Ishikawa (cell line): ENCODE data around the gene HEATR3.

ENCODE experiments used
- CEBPB ChIP-seq: IDR thresholded peaks from 2 replicates; pipeline ENCODE4 v1.6.1; 2012
- CREB1 ChIP-seq: IDR thresholded peaks from 2 replicates; pipeline ENCODE4 v1.6.1; 2012; ENCODE audit warnings: low read depth
- EGR1 ChIP-seq: IDR thresholded peaks from 2 replicates; pipeline ENCODE4 v1.6.1; 2012
- EP300 ChIP-seq: IDR thresholded peaks from 2 replicates; pipeline ENCODE4 v1.6.1; 2012; ENCODE audit warnings: borderline replicate concordance
- FOXM1 ChIP-seq: IDR thresholded peaks from 2 replicates; pipeline ENCODE4 v1.6.1; 2012; ENCODE audit warnings: low read depth, borderline replicate concordance
- MAX ChIP-seq: IDR thresholded peaks from 2 replicates; pipeline ENCODE4 v1.6.1; 2012
- NFIC ChIP-seq: IDR thresholded peaks from 2 replicates; pipeline ENCODE4 v1.6.1; 2012
- RAD21 ChIP-seq: IDR thresholded peaks from 2 replicates; pipeline ENCODE4 v1.6.1; 2012; ENCODE audit warnings: low read depth
- REST ChIP-seq: IDR thresholded peaks from 2 replicates; pipeline ENCODE4 v1.6.1; 2012; ENCODE audit warnings: low read depth, mild to moderate bottlenecking
- TAF1 ChIP-seq: IDR thresholded peaks from 2 replicates; pipeline ENCODE4 v1.6.1; 2012; ENCODE audit warnings: low read depth, mild to moderate bottlenecking
- TCF12 ChIP-seq: IDR thresholded peaks from 2 replicates; pipeline ENCODE4 v1.6.1; 2012; ENCODE audit warnings: low read depth
- TEAD4 ChIP-seq: IDR thresholded peaks from 2 replicates; pipeline ENCODE4 v1.6.1; 2012
- YY1 ChIP-seq: IDR thresholded peaks from 2 replicates; pipeline ENCODE4 v1.6.1; 2012; ENCODE audit warnings: low read depth
- ZBTB7A ChIP-seq: IDR thresholded peaks from 2 replicates; pipeline ENCODE4 v1.6.1; 2012; ENCODE audit warnings: low read depth
- TF ChIP-seq, protein P1 (sequence below): IDR thresholded peaks from 2 replicates; pipeline ENCODE4 v1.6.1; 2012

Gene HEATR3, protein sequence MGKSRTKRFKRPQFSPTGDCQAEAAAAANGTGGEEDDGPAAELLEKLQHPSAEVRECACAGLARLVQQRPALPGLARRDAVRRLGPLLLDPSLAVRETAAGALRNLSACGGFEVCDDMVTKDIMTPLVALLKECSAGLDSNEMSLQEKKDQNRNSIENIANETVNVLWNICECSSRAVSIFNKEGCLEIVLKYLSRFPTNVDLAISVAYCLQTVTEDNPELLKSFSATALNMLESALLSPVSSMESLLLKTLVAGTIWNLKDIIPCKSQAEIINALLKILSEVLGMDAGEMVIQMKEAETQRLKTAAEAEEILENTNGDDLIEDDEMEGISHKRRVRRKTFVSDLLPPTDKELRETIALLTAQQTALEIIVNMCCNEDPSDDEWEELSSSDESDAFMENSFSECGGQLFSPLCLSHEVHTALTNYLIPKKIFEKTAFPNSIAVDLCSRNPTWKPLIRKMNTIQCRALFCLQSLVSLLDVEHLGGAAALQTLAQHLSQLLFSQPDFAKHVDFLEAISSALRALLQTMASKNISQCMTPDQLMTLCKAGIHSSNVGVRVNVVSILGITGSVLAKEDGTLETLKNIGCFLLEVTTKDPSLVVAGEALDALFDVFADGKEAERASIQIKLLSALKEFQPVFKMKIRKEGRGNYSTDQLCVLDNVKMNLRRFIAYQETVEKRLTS

GRCh38 chr16:50065624-50066481 lies at the start of gene HEATR3:
TSS of gene HEATR3 (plus strand) at chr16:50065970. CDS start at chr16:50066132, 162 bp downstream.
- peak; percentile 97 for TF ChIP-seq MAX
- TF ChIP-seq, protein P1, sequence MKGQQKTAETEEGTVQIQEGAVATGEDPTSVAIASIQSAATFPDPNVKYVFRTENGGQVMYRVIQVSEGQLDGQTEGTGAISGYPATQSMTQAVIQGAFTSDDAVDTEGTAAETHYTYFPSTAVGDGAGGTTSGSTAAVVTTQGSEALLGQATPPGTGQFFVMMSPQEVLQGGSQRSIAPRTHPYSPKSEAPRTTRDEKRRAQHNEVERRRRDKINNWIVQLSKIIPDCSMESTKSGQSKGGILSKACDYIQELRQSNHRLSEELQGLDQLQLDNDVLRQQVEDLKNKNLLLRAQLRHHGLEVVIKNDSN: 0 out of 2 replicates have a peak, but pooled peaks have one; percentile 7
- no peak; the same call in 1 of the 2 replicates for TF ChIP-seq YY1
- TF ChIP-seq FOXM1: no peak

- TF ChIP-seq TAF1: no peak
- no peak for TF ChIP-seq REST
- no peak for TF ChIP-seq CREB1
- no peak for TF ChIP-seq NFIC
- TF ChIP-seq YY1: no peak
These were observed 48.2 kb upstream of the HEATR3 start for GRCh38 chr16:50017553-50017952.

DNA sequence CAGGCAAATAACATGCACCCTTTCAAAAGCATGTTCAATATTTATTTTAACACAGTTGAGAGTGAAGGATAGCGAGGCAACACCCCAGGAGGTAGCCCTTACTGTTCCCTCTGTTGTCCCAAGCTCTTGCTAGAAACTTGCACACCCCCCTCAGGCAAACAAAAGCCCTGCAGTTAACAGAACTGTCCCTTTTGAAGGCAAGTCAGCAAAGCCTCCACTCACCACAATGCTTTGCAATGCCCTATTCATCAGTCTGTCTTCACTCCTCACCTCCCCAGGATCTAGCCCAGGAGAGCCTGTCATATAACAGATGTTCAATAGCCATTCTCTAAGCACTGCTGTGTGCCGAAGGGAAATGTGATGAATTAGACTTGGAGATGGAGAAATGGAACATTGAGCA lies 44.2 kb upstream of the HEATR3 start:
- TF ChIP-seq RAD21 (peak; percentile 26; the same call in 1 of the 2 replicates), ZBTB7A (no peak)

- TF ChIP-seq ZBTB7A (no peak), CEBPB (no peak), EP300 (no peak), TAF1 (no peak), RAD21 (no peak), NFIC (no peak), TCF12 (no peak), MAX (no peak), TEAD4 (no peak), EGR1 (no peak), YY1 (no peak), FOXM1 (no peak), REST (no peak), CREB1 (no peak)
- TF ChIP-seq, protein P1: no peak
These were observed 42.1 kb upstream of the HEATR3 start for GRCh38 chr16:50023641-50024040.

DNA sequence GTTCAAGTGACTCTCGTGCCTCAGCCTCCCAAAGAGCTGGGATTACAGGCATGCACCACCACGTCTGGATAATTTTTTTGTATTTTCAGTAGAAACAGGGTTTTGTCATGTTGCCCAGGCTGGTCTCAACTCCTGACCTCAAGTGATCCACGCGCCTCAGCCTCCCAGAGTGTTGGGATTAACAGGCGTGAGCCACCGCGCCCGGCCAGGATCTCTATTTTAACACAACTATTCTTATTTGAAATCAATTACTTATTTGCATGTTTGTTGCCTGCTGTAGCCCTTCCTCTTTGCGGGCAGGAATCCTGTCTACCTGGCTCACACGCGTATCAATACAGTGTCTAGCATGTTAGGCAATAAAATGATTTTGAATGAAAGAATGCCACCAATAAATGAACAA lies 41.6 kb upstream of the HEATR3 start:
- no peak for TF ChIP-seq YY1
- no peak for TF ChIP-seq CEBPB
- TF ChIP-seq, protein P1: no peak
- TF ChIP-seq EP300: no peak
- no peak for TF ChIP-seq CREB1
- TF ChIP-seq TEAD4: no peak
- TF ChIP-seq FOXM1: no peak
- no peak for TF ChIP-seq EGR1
- TF ChIP-seq REST: no peak
- no peak for TF ChIP-seq MAX
- TF ChIP-seq RAD21: no peak
- TF ChIP-seq ZBTB7A: no peak
- TF ChIP-seq TCF12: no peak
- no peak for TF ChIP-seq TAF1
- no peak for TF ChIP-seq NFIC
